H1 (cell line): ENCODE data around the gene FAAP100. TPM values are rescaled to one million over a fixed set of nuclear protein-coding genes. Genes with fewer than 3 reads are reported as not detected.
"Not testable (repeated sequence)": the region's sequence is repeated elsewhere in the genome, so short reads cannot be mapped to it uniquely, and the experiment has no call there.

Experiments
- CTCF ChIA-PET: fragments of 300-600 bp; sonication (Branson Sonifier 250); formaldehyde crosslinking; loops from one replicate; lab custom pipeline; 2021; ENCODE audit not compliant: partially characterized antibody; lab: Charles Lee
- POLR2A ChIA-PET: fragments of 300-600 bp; sonication (Branson Sonifier 250); formaldehyde crosslinking; loops from one replicate; lab custom pipeline; 2021; ENCODE audit warnings: inconsistent platforms; ENCODE audit not compliant: partially characterized antibody; lab: Charles Lee
- DNase-seq, 2 experiments: peaks; one replicate each; pipeline versions ENCODE4 v3.0.0 to v3.0.0-alpha.2; 2010 to 2022; ENCODE audit warnings: low spot score in 2 of 2, low read depth in 1 of 2, mixed read lengths in 1 of 2
- FAIRE-seq: peaks from 2 replicates; lab custom pipeline; 2011; peaks lifted over from hg19 to GRCh38; lab: Jason Lieb, UNC
- H2AFZ ChIP-seq: 2 replicates; pipeline ENCODE4 v1.8.1; 2012; ENCODE audit warnings: low read length, inconsistent platforms
- H2AK5ac ChIP-seq: 2 replicates; pipeline ENCODE4 v1.6.1; 2013; ENCODE audit warnings: low read depth, low read length
- H2BK120ac ChIP-seq: replicated peaks from 2 replicates; pipeline ENCODE3; 2013; ENCODE audit warnings: low read depth, low read length, inconsistent platforms
- H2BK12ac ChIP-seq: 2 replicates; pipeline ENCODE4 v1.6.1; 2013; ENCODE audit warnings: low read depth, low read length
- H2BK15ac ChIP-seq: 2 replicates; pipeline ENCODE4 v1.6.1; 2013; ENCODE audit warnings: low read length
- H2BK20ac ChIP-seq: 2 replicates; pipeline ENCODE4 v1.6.1; 2013; ENCODE audit warnings: low read length
- H2BK5ac ChIP-seq: 2 replicates; pipeline ENCODE4 v1.6.1; 2013; ENCODE audit warnings: low read depth, low read length
- H3K14ac ChIP-seq: 2 replicates; pipeline ENCODE4 v1.6.1; 2013; ENCODE audit warnings: inconsistent platforms; ENCODE audit not compliant: insufficient read length
- H3K18ac ChIP-seq: 2 replicates; pipeline ENCODE4 v1.6.1; 2013; ENCODE audit warnings: low read length; ENCODE audit errors: extremely low read depth
- H3K23ac ChIP-seq: 2 replicates; pipeline ENCODE4 v1.6.1; 2013; ENCODE audit warnings: inconsistent platforms; ENCODE audit not compliant: insufficient read length
- H3K23me2 ChIP-seq: 2 replicates; pipeline ENCODE4 v1.6.1; 2013; ENCODE audit warnings: low read depth, low read length
- H3K27ac ChIP-seq: 2 replicates; pipeline ENCODE4 v1.6.1; 2011; ENCODE audit warnings: low read depth, low read length, inconsistent platforms
- H3K27me3 ChIP-seq, 4 experiments: replicated peaks in 1 of 4; 1 replicate in 1 of 4; 2 replicates in 3 of 4; pipeline versions ENCODE4 v1.6.1 to v1.8.1; 2011 to 2013; ENCODE audit warnings: low read length in 3 of 4, mild to moderate bottlenecking in 3 of 4, inconsistent platforms in 2 of 4, mixed read lengths in 2 of 4, moderate library complexity in 1 of 4; ENCODE audit not compliant: control insufficient read depth in 3 of 4, insufficient read depth in 3 of 4; ENCODE audit errors: extremely low read depth in 1 of 4
- H3K36me3 ChIP-seq, 4 experiments: 2 replicates each; pipeline versions ENCODE4 v1.6.1 to v1.8.1; 2011 to 2013; ENCODE audit warnings: mild to moderate bottlenecking in 4 of 4, low read length in 3 of 4, moderate library complexity in 2 of 4, control low read depth in 1 of 4, inconsistent platforms in 1 of 4; ENCODE audit not compliant: insufficient read depth in 4 of 4, control insufficient read depth in 2 of 4
- H3K4ac ChIP-seq: replicated peaks from 2 replicates; pipeline ENCODE3; 2013; ENCODE audit warnings: low read length, low read depth, mixed read lengths, inconsistent platforms; ENCODE audit not compliant: insufficient read length
- H3K4me1 ChIP-seq, 4 experiments: replicated peaks in 1 of 4; 1 replicate in 1 of 4; 2 replicates in 3 of 4; pipeline versions ENCODE4 v1.6.1 to v1.8.1; 2011 to 2013; ENCODE audit warnings: low read length in 3 of 4, inconsistent platforms in 2 of 4, mixed read lengths in 1 of 4; ENCODE audit not compliant: insufficient read depth in 4 of 4, control insufficient read depth in 3 of 4
- H3K4me2 ChIP-seq, 2 experiments: 2 replicates each; pipeline versions ENCODE4 v1.6.1 to v1.8.1; 2011 to 2013; ENCODE audit warnings: low read depth in 2 of 2, low read length in 2 of 2, control low read depth in 1 of 2, inconsistent platforms in 1 of 2, mild to moderate bottlenecking in 1 of 2; ENCODE audit not compliant: insufficient read depth in 1 of 2
- H3K4me3 ChIP-seq, 4 experiments: fragments of 200-600, 300-600 bp in 1 of 4; sonication (generic), shearing (Covaris generic), sonication (Bioruptor Twin) in 1 of 4; 2 replicates each; pipeline versions ENCODE4 v1.5.1 to v1.8.1; 2011 to 2016; ENCODE audit warnings: low read length in 4 of 4, low read depth in 3 of 4, control low read depth in 2 of 4, inconsistent platforms in 2 of 4, mild to moderate bottlenecking in 2 of 4, mixed read lengths in 1 of 4, moderate library complexity in 1 of 4; ENCODE audit not compliant: insufficient read depth in 2 of 4; ENCODE audit errors: extremely low read depth in 1 of 4
- H3K56ac ChIP-seq: replicated peaks from 2 replicates; pipeline ENCODE3; 2013; ENCODE audit warnings: low read depth, mild to moderate bottlenecking, mixed read lengths, low read length, inconsistent platforms; ENCODE audit not compliant: insufficient read length
- H3K79me1 ChIP-seq: 2 replicates; pipeline ENCODE4 v1.6.1; 2013; ENCODE audit warnings: low read depth, low read length, control low read depth
- H3K79me2 ChIP-seq, 2 experiments: 2 replicates each; pipeline versions ENCODE4 v1.6.1 to v1.8.1; 2012 to 2013; ENCODE audit warnings: low read length in 2 of 2, mild to moderate bottlenecking in 2 of 2, inconsistent platforms in 1 of 2; ENCODE audit not compliant: insufficient read depth in 2 of 2, control insufficient read depth in 1 of 2
- H3K9ac ChIP-seq, 4 experiments: replicated peaks in 1 of 4; 1 replicate in 1 of 4; 2 replicates in 3 of 4; pipeline versions ENCODE4 v1.6.1 to v1.8.1; 2011 to 2013; ENCODE audit warnings: low read depth in 3 of 4, low read length in 3 of 4, control low read depth in 2 of 4, mild to moderate bottlenecking in 2 of 4, moderate library complexity in 2 of 4, inconsistent platforms in 1 of 4; ENCODE audit errors: extremely low read depth in 1 of 4
- H3K9me3 ChIP-seq, 2 experiments: 2 replicates each; pipeline versions ENCODE4 v1.6.1 to v1.8.1; 2012 to 2013; ENCODE audit warnings: mild to moderate bottlenecking in 2 of 2, moderate library complexity in 2 of 2, control low read depth in 1 of 2, inconsistent platforms in 1 of 2, low read depth in 1 of 2, low read length in 1 of 2, mixed read lengths in 1 of 2; ENCODE audit not compliant: insufficient read depth in 2 of 2
- H4K20me1 ChIP-seq, 2 experiments: replicated peaks in 1 of 2; 2 replicates each; pipeline versions ENCODE3 to v1.8.1; 2011 to 2013; ENCODE audit warnings: inconsistent platforms in 2 of 2, low read length in 2 of 2, mild to moderate bottlenecking in 1 of 2; ENCODE audit not compliant: insufficient read depth in 2 of 2, control insufficient read depth in 1 of 2
- H4K5ac ChIP-seq: 2 replicates; pipeline ENCODE4 v1.6.1; 2013; ENCODE audit warnings: low read length, low read depth, mixed read lengths, inconsistent platforms; ENCODE audit not compliant: insufficient read length
- H4K8ac ChIP-seq: 2 replicates; pipeline ENCODE4 v1.8.0; 2013; ENCODE audit warnings: mild to moderate bottlenecking, moderate library complexity, low read length, inconsistent platforms; ENCODE audit not compliant: insufficient read depth; ENCODE audit errors: extremely low read depth
- H4K91ac ChIP-seq: replicated peaks from 2 replicates; pipeline ENCODE3; 2013; ENCODE audit warnings: low read length, mixed read lengths, inconsistent platforms; ENCODE audit not compliant: insufficient read length
- BACH1 ChIP-seq: IDR thresholded peaks from 2 replicates; pipeline ENCODE4 v1.6.1; 2012; ENCODE audit warnings: low read length, improper control_type of control experiment
- EP300 ChIP-seq, 2 experiments: IDR thresholded peaks; 1 replicate in 1 of 2; 2 replicates in 1 of 2; pipeline ENCODE4 v1.6.1; 2011 to 2012; ENCODE audit warnings: low read depth in 2 of 2, low read length in 2 of 2, mild to moderate bottlenecking in 2 of 2, borderline replicate concordance in 1 of 2, inconsistent platforms in 1 of 2, moderate library complexity in 1 of 2
- HDAC2 ChIP-seq, 2 experiments: fragments of 300-600 bp in 1 of 2; sonication (generic) in 1 of 2; IDR thresholded peaks; 2 replicates each; pipeline ENCODE4 v1.6.1; 2011 to 2012; ENCODE audit warnings: low read depth in 2 of 2, low read length in 2 of 2, mild to moderate bottlenecking in 2 of 2, moderate library complexity in 2 of 2, borderline replicate concordance in 1 of 2, inconsistent platforms in 1 of 2
- JUND ChIP-seq: IDR thresholded peaks from 2 replicates; pipeline ENCODE4 v1.6.1; 2011; ENCODE audit warnings: mild to moderate bottlenecking, improper control_type of control experiment, low read length
- RAD21 ChIP-seq, 2 experiments: IDR thresholded peaks in 1 of 2; conservative IDR thresholded peaks in 1 of 2; 2 replicates each; pipeline ENCODE4 v1.6.1; 2011; ENCODE audit warnings: low read depth in 2 of 2, low read length in 2 of 2, improper control_type of control experiment in 1 of 2, inconsistent platforms in 1 of 2, mild to moderate bottlenecking in 1 of 2, moderate library complexity in 1 of 2
- SP4 ChIP-seq: IDR thresholded peaks from 2 replicates; pipeline ENCODE4 v1.6.1; 2012; ENCODE audit warnings: low read length, inconsistent platforms
- TAF1 ChIP-seq: IDR thresholded peaks from 2 replicates; pipeline ENCODE4 v1.6.1; 2011; ENCODE audit warnings: mild to moderate bottlenecking, low read depth, low read length
- WGBS, 2 experiments: shearing (Covaris generic) in 1 of 2; methylation state at CpG; one replicate each; pipeline versions ENCODE4 v1.1.6 to v1.1.7; 2013 to 2015; ENCODE audit warnings: low lambda C conversion rate in 2 of 2, mixed read lengths in 2 of 2, inconsistent platforms in 1 of 2, low coverage in 1 of 2, missing lambda C conversion rate in 1 of 2; ENCODE audit not compliant: insufficient replicate concordance in 2 of 2, insufficient coverage in 1 of 2, insufficient read length in 1 of 2; ENCODE audit errors: extremely low coverage in 1 of 2, missing lambda C conversion rate in 1 of 2; 5-methylcytosine and 5-hydroxymethylcytosine counted together
- polyA plus RNA-seq, 7 experiments: library from polyadenylated mRNA; depleted of rRNA in 3 of 7; stranded (reverse) in 5 of 7; unstranded in 2 of 7; fragments of >200 nt in 5 of 7; fragments of 200-250 nt in 2 of 7; gene quantifications; 1 replicate in 5 of 7; 2 replicates in 1 of 7; 4 replicates in 1 of 7; pipeline versions ENCODE4 v1.2.1 to v1.2.3, GENCODE V29; 2011 to 2013; ENCODE audit warnings: missing spikeins in 2 of 7, mixed read lengths in 2 of 7
- total RNA-seq: library from RNA; stranded (reverse); fragmentation: NEBNext Ultra II Directional; extraction: Animal tissue kit (Norgen Biotek cat#: 25700); gene quantifications from 2 replicates; pipeline ENCODE4 v1.2.1, GENCODE V29; 2021

FAAP100 gene
- total and polyA plus RNA-seq, 2 of the 8 experiments (the other 6 are each of a cell fraction or from before 2014, with no cell fraction given): 23.2 to 41.8 TPM

DNA sequence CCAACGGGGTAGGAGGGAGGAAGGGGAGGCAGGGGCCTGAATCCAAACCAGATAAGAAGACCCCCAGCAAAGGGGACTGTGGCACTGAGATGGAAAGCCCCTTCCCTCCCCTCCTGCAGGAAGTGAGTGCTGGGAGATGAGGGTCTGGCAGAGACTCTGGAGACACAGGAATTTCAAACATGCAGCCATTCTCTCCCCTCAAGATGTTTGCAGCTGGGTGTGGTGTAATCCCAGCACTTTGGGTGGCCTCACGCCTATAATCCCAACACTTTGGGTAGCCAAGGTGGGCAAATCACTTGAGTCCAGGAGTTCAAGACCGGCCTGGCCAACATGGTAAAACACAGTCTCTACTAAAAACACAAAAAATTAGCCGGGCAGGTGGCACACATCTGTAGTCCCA lies 33.9 kb upstream of the FAAP100 start (continued):
- TF ChIP-seq TAF1 (no peak), SP4 (no peak), BACH1 (no peak), EP300 (IDR thresholded peaks at IDR 0.05; ENCODE audit: borderline replicate concordance in 1 of 2, low read depth in 2 of 2, low read length in 2 of 2) (no peak), JUND (no peak), RAD21 (IDR thresholded peaks at IDR 0.05 in 1 of 2, conservative IDR thresholded peaks at IDR 0.05 in 1 of 2; ENCODE audit: low read depth in 2 of 2, low read length in 2 of 2) (no peak), HDAC2 (IDR thresholded peaks at IDR 0.05; ENCODE audit: borderline replicate concordance in 1 of 2, low read depth in 2 of 2, low read length in 2 of 2) (no peak)

GRCh38 chr17:81584771-81585170 lies 32.6 kb upstream of the FAAP100 start:
- H3K14ac ChIP-seq, FAIRE-seq, H3K4me1 ChIP-seq, DNase-seq, H3K27ac ChIP-seq, H3K4ac ChIP-seq, H2BK20ac ChIP-seq, H2BK5ac ChIP-seq, H3K23me2 ChIP-seq, H3K18ac ChIP-seq, H2AK5ac ChIP-seq, H3K79me1 ChIP-seq, H3K4me2 ChIP-seq, H3K27me3 ChIP-seq, H2BK12ac ChIP-seq, H4K5ac ChIP-seq, H3K56ac ChIP-seq, H3K4me3 ChIP-seq, H3K9ac ChIP-seq, H3K79me2 ChIP-seq, H3K9me3 ChIP-seq, H4K91ac ChIP-seq, H4K8ac ChIP-seq, H2BK120ac ChIP-seq, H2AFZ ChIP-seq, H3K23ac ChIP-seq, H2BK15ac ChIP-seq: not testable (repeated sequence)
- ChIA-PET POLR2A (interaction anchor here (3.1 kb wide), 1 partner anchor 11 kb away, joined by 14 read pairs; no protein-coding TSS in a partner anchor), CTCF (interaction anchor here (1.5 to 3.3 kb wide), 2 partner anchors 17 to 31 kb away, joined by 3 to 21 read pairs; no protein-coding TSS in a partner anchor)
- H4K20me1 ChIP-seq: peaks cover 10 to 11% of the 10 kb centered on the region in 2 experiments
- H3K36me3 ChIP-seq: peaks cover 17 to 41% (median 38%) of the 10 kb centered on the region in 4 experiments
- WGBS, 2 experiments: 86% methylated on average over 11 of the region's 14 CpGs; no CpG with 5 or more reads in 1 of the 2 experiments
